ENCODE data around the gene ZSWIM6.

- TF ChIP-seq POLR2A (IDR thresholded peaks at IDR 0.05) (no peak), CTCF (IDR thresholded peaks at IDR 0.05 in 4 of 5, conservative IDR thresholded peaks at IDR 0.05 in 1 of 5) (no peak)
Measured at GRCh38 chr5:61311836-61312808, 19.9 kb upstream of the ZSWIM6 start.
